NCI-H2081 (cell line): ENCODE measurements around the gene SMYD3.
"Not testable (repeated sequence)": the region's sequence is repeated elsewhere in the genome, so short reads cannot be mapped to it uniquely, and the experiment has no call there.

ENCODE experiments used
- DNase-seq, 2 experiments: peaks; one replicate each; lab custom pipeline; 2025; lab: John Stamatoyannopoulos, UW

Gene SMYD3

DNA sequence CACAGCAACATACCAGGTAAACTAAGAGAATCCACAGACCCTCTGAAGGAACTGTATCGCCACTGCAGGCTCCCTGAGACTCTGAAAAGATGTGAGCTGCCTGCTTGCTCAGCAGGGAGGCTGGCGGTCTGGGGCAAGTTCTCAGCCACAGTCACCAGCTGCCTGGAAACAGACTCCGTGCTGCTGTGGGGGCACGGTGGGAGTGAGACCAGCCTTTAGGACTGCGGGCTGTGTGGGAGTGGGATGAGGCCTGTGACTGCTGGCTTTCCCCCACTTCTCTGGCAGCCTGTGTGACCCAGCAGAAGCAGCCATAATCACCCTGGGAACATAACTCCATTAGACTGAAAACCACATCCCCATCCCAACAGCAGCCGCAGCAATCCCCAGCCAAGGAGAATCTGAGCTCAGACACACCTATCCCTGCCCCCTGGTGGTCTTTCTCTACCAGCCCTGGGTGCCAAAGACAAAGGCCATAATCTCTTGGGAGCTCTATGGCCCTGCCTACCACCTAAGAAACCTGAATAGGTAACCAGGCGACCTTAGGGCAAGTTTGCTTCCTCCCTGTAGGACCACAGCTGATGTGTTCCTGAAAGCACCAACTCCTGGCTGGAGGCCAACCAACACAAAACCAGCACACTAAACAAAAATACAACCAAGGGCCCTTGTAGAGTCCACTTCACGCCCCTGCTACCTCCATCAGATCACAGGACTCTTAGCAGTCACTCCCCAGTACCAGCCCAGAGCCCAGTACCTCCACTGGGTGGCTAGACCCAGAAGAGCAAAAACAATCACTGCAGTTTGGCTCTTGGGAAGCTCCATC, 151.5 kb downstream of the SMYD3 start:
- DNase-seq, result no peak

DNA sequence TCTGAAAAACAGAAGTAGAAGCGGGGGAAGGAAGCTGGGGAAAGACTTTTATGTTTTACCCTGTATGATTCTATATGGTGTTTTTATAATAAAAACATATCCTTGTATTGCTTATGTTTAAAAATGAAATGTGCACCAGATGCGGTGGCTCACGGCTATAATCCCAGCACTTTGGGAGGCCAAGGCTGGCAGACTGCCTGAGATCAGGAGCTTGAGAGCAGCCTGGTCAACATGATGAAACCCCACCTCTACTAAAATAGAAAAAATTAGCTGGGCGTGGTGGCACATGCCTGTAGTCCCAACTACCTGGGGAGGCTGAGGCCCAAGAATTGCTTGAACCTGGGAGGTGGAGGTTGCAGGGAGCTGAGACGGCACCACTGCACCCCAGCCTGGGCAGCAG, 155.4 kb downstream of the SMYD3 start:
- no peak for DNase-seq

- DNase-seq, result no peak
Observed at GRCh38 chr1:246350745-246351144, 156.3 kb downstream of the SMYD3 start.

DNA sequence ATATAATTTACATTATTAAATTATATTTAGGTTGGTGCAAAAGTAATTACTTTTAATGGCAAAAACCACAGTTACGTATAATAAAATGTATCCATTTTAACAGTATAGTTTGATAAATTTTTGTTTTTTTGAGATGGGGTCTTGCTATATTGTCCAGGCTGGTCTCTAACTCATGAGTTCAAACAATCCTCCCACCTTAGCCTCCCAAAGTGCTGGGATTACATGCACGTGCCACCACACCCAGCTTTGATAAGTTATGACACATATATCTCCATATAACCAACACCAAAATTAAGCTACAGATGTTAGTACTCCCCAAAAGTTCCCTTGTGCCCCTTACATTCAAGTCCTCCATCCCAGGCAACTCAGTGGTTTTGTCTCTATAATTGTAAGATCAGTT, 163.1 kb downstream of the SMYD3 start:
- no peak for DNase-seq

DNA sequence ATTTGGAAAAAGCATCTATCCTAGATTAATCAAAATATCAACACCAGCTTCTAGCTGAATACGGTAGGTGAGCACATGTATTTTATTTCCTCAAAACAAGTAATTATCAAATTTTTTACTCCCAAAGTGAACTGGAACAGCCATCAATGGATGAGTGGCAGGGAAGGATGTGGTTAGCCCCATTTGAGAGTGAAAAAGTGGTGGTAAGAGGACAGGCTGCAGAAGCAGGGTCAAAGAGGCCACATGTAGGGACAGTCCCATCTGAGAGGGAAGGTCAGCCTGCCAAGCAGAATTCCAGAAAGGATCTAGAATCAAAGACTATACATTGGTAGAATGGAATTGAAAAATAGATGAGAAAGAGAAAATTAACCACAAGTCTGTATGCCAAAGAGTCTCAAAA, 163.8 kb downstream of the SMYD3 start:
- no peak for DNase-seq

DNA sequence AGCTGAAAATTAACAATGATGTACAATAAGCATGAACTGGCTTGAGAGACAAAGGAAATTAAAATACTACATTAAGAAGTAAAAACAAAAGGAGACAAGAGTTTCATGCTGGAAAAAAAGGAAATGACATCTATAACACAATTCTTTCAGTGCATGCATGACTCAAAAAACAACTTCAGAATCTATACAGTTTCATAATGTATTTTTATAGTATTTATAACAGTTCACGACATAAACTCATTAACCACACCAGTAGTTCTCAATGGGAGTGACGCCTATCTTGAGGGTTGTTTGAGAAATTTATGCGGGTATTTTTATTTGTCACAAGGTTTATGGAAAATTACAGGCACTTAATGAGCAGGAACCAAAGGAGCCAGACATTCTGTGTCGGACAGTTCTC, 168.5 kb downstream of the SMYD3 start:
- DNase-seq, result no peak

- DNase-seq, result no peak
Observed at GRCh38 chr1:246338098-246338497, 169.0 kb downstream of the SMYD3 start.

- no peak for DNase-seq
Observed at GRCh38 chr1:246335151-246335550, 171.9 kb downstream of the SMYD3 start.

GRCh38 chr1:246333855-246334254, 173.2 kb downstream of the SMYD3 start:
- no peak for DNase-seq

DNA sequence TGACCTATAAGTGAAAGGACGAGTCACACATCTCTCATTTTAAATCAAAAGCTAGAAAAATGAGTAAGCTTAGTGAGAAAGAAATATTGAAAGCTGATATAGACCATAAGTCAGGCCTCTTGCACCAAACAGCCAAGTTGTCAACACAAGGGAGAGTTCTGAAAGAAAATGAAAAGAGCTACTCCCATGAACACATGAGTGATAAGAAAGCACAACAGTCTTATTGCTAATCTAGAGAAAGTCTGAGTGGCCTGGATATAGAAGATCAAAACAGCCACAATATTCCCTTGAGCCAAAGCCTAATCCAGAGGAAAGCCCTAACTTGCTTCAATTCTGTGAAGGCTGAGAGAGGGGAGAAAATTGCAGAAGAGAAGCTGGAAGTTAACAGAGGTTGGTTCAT, 175.0 kb downstream of the SMYD3 start:
- no peak for DNase-seq

DNA sequence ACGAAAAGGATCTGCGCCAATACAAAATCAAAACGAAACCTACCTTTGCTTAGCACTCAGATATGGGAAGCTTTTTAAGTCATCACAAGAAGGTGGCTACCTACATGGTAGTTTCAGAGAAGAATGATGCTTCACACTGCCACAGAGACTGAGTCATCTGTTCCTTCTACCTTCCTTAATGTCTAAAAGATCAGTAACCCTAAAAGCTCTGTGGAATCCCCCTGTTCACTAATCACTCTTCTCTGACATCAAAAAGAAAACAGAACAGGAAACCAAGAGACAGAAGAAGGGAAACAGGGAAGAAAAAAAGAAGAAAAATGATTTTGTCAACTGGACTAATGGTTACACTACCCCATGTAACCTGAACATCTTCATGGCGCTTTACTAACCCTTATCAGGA, 177.2 kb downstream of the SMYD3 start:
- DNase-seq, result no peak

DNA sequence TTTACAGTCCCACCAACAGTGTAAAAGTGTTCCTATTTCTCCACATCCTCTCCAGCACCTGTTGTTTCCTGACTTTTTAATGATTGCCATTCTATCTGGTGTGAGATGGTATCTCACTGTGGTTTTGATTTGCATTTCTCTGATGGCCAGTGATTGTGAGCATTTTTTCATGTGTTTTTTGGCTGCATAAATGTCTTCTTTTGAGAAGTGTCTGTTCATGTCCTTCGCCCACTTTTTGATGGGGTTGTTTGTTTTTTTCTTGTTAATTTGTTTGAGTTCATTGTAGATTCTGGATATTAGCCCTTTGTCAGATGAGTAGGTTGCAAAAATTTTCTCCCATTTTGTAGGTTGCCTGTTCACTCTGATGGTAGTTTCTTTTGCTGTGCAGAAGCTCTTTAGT, 177.8 kb downstream of the SMYD3 start:
- DNase-seq, result not testable (repeated sequence)

GRCh38 chr1:246324711-246325110, 182.4 kb downstream of the SMYD3 start:
- no peak for DNase-seq

DNA sequence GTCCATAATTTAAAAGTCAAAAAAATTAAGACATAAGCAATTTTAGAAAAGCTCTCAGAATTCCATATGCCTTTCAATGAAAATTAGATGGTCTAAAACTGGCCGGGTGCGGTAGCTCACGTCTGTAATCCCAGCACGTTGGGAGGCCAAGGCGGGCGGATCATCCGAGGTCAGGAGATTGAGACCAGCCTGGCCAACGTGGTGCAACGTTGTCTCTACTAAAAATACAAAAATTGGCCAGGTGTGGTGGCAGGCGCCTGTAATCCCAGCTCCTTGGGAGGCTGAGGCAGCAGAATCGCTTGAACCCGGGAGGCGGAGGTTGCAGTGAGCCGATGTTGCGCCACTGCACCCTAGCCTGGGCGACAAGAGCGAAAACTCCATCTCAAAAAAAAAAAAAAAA, 183.0 kb downstream of the SMYD3 start:
- DNase-seq, result not testable (repeated sequence)

DNA sequence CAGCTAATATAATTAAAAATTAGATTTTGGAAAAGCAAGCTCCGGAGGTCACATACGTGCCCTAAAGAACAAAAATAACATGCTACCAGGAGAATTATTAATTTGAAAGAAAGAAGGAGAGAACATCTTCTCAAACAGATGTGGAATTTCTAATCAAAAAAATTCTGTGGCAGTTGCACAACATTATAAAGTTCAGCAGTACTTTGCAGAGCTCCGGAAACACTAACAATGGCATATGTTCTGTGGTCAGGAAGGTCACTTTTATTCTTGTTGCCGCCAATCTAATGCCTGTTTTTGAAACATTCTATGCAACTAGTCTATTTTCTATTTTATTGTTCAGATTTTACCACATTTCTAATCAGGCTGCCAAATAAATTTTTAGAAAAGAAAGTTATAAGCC, 186.8 kb downstream of the SMYD3 start:
- no peak for DNase-seq

- no peak for DNase-seq
Observed at GRCh38 chr1:246319083-246319714, 187.9 kb downstream of the SMYD3 start.

- DNase-seq, result no peak
Observed at GRCh38 chr1:246318622-246319021, 188.5 kb downstream of the SMYD3 start.

- DNase-seq, result no peak
Observed at GRCh38 chr1:246318036-246318359, 189.1 kb downstream of the SMYD3 start.

DNA sequence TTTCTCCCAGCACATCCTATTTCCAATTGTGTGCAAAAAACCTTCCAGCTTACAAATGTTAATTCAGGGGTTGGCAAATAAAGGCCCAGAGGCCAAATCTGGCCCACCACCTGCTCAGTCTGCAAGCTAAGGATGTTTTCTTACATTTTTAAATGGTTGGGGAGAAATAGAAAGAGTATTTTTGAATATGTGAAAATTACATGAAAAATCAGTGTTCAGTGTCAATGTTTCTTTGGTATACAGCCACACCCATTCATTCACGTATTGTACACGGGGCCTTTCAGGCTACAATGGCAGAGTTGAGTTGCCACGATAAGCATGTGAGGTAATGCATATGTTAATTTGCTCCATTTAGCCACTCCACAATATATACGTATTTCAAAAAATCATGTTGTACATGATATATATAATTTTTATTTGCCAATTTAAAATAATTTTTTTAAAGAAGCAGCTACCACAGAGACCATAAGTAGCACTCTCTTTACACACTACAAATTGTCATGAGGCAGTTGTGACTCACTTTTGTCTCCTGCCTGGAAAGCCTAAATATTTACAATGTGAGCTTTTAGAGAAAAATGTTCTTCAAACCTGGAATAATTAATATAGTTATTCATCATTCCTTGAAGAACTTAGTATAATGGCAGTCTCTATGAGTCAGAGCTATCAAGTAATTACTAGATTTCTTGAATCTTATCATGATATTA, 189.6 kb downstream of the SMYD3 start:
- DNase-seq, result peak in 1 of 2 experiments; percentile 17

DNA sequence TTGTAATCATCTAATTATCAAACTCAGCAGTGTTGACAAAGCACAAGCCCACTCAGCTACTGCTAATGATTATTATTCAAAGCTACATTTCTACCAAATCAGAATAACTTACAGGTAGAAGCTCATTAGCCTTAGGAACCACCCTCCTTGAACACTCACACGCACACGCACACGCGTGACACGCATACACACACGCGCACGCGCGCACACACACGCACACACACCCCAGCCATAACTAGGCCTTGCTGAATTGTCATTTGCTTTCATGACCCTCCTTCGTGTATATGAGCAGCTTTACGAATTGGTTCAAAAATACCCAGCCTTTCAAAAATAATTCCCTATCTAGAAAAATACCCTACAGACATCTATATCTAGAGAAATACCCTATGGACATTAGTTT, 195.6 kb downstream of the SMYD3 start:
- DNase-seq, result no peak

DNA sequence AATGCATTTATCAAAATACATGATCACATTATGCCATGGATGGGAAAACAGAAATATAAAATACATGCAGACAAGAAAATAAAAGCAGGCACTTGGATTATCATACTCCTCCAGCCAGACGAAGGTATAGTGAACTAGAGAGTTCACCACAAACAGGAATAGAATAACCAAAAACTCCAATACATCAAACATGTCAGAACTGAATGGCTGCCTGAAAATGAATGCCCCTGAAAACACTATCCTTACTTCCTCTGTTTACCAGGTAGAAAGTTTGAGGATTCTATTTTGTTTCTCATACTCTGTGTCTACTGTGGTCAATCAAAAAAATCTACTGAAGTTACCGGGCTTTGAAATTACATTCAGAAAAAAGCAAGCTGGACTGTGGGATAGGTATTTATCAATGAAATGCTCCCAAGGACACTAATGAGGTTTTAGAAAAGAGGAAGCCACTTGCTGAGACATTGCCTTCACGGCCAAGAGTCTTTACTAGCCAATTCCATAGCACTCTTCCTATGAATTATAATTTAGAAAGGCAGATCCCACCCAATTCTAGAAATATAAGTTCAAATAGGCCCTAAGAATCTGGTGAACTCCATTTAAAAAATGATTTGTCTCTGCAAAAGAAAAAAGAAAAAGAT, 197.7 kb downstream of the SMYD3 start:
- DNase-seq, result no peak

GRCh38 chr1:246308533-246309075, 198.5 kb downstream of the SMYD3 start:
- DNase-seq, result no peak
